Cardiac fibroblast (primary cell): Measurements from ENCODE around the gene PLTP.

Experiments used
- DNase-seq, 2 donors: peaks; one replicate each; pipeline versions ENCODE4 v3.0.0 to v3.0.0-alpha.2; 2010; ENCODE audit warnings: low read depth in 2 of 2
- H3K4me3 ChIP-seq, 2 donors: replicated peaks in 1 of 2; 1 replicate in 1 of 2; 2 replicates in 1 of 2; pipeline ENCODE4 v1.5.1; 2011; ENCODE audit warnings: low read depth in 2 of 2, low read length in 2 of 2, mild to moderate bottlenecking in 2 of 2, moderate library complexity in 1 of 2
- CTCF ChIP-seq: IDR thresholded peaks from one replicate; pipeline ENCODE4 v1.5.1; 2011; ENCODE audit warnings: low read depth, mild to moderate bottlenecking, low read length, inconsistent platforms

PLTP gene

GRCh38 chr20:45948261-45948733 lies 36.3 kb upstream of the PLTP start:
- TF ChIP-seq CTCF: no peak
- DNase-seq: no peak
- H3K4me3 ChIP-seq: no peak overlapping the region

- TF ChIP-seq CTCF: no peak
Measured at GRCh38 chr20:45947110-45947866, 35.3 kb upstream of the PLTP start.

GRCh38 chr20:45946149-45946970 lies 34.4 kb upstream of the PLTP start:
- DNase-seq: peak; percentile 62 to 77
- H3K4me3 ChIP-seq: no peak overlapping the region
- no peak for TF ChIP-seq CTCF

More at GRCh38 chr20:45947110-45947866, 35.3 kb upstream of the PLTP start:
- DNase-seq: no peak
- no peak overlapping the region for H3K4me3 ChIP-seq

- no peak for DNase-seq
- no peak overlapping the region for H3K4me3 ChIP-seq
- TF ChIP-seq CTCF: no peak
Measured at GRCh38 chr20:45945678-45946148, 33.8 kb upstream of the PLTP start.

GRCh38 chr20:45944965-45945677 lies 33.2 kb upstream of the PLTP start:
- H3K4me3 ChIP-seq: no peak overlapping the region
- DNase-seq: no peak
- TF ChIP-seq CTCF: peak; percentile 8

GRCh38 chr20:45944151-45944964 lies 32.4 kb upstream of the PLTP start:
- H3K4me3 ChIP-seq: no peak overlapping the region
- DNase-seq: peak in 1 of 2 donors; percentile 51
- TF ChIP-seq CTCF: no peak
